NCI-H226 (cell line): ENCODE data around the gene LHFPL3.
A peak's percentile ranks its signal among the peaks of the same experiment; 100 is the strongest.
"Not testable (repeated sequence)": the region's sequence is repeated elsewhere in the genome, so short reads cannot be mapped to it uniquely, and the experiment has no call there.

Source experiments
- DNase-seq: peaks from one replicate; pipeline ENCODE4 v3.0.0-alpha.2; 2015

The LHFPL3 gene

GRCh38 chr7:104906556-104906955 lies 578.2 kb downstream of the LHFPL3 start:
- DNase-seq: no peak

GRCh38 chr7:104908636-104909035 lies 580.2 kb downstream of the LHFPL3 start:
- DNase-seq: no peak

- no peak for DNase-seq
These were observed 580.7 kb downstream of the LHFPL3 start for GRCh38 chr7:104909096-104909495.

- no peak for DNase-seq
These were observed 586.0 kb downstream of the LHFPL3 start for GRCh38 chr7:104914421-104914820.

GRCh38 chr7:104921596-104921995 lies 593.2 kb downstream of the LHFPL3 start:
- no peak for DNase-seq

GRCh38 chr7:104922182-104923009 lies 594.0 kb downstream of the LHFPL3 start:
- DNase-seq: no peak

GRCh38 chr7:104923010-104923421 lies 594.6 kb downstream of the LHFPL3 start:
- peak; percentile 72 for DNase-seq

GRCh38 chr7:104926189-104926588 lies 597.8 kb downstream of the LHFPL3 start:
- DNase-seq: not testable (repeated sequence)

- DNase-seq: no peak
These were observed 598.2 kb downstream of the LHFPL3 start for GRCh38 chr7:104926601-104927041.

- DNase-seq: no peak
These were observed 598.7 kb downstream of the LHFPL3 start for GRCh38 chr7:104927055-104927454.

- DNase-seq: no peak
These were observed 600.5 kb downstream of the LHFPL3 start for GRCh38 chr7:104928721-104929400.

- no peak for DNase-seq
These were observed 601.5 kb downstream of the LHFPL3 start for GRCh38 chr7:104929921-104930320.

GRCh38 chr7:104931181-104931781 lies 602.9 kb downstream of the LHFPL3 start:
- no peak for DNase-seq

GRCh38 chr7:104933022-104933421 lies 604.6 kb downstream of the LHFPL3 start:
- DNase-seq: no peak

- no peak for DNase-seq
These were observed 605.2 kb downstream of the LHFPL3 start for GRCh38 chr7:104933521-104933988.

GRCh38 chr7:104934665-104935064 lies 606.3 kb downstream of the LHFPL3 start:
- DNase-seq: no peak

- DNase-seq: no peak
These were observed 606.9 kb downstream of the LHFPL3 start for GRCh38 chr7:104935276-104935675.

GRCh38 chr7:104936546-104936945 lies 608.1 kb downstream of the LHFPL3 start:
- no peak for DNase-seq

GRCh38 chr7:104937489-104937888 lies 609.1 kb downstream of the LHFPL3 start:
- not testable (repeated sequence) for DNase-seq

GRCh38 chr7:104938741-104939390 lies 610.5 kb downstream of the LHFPL3 start:
- DNase-seq: no peak

GRCh38 chr7:104940023-104940710 lies 611.8 kb downstream of the LHFPL3 start:
- no peak for DNase-seq
